ENCODE measurements around the gene GRAMD4. TPM values are rescaled to one million over a fixed set of nuclear protein-coding genes. Genes with fewer than 3 reads are reported as not detected.

The GRAMD4 gene
- total RNA-seq, 1 experiment from 2014 or later = 25.3 TPM

- Histone ChIP-seq H3K4me3 (ENCODE audit: low read length) (no peak overlapping the region), H3K4me1 (ENCODE audit: insufficient read depth, low read length) (no peaks in the 10 kb centered on the region), H3K9me2 (replicated peaks; ENCODE audit: low read length) (no peaks in the 10 kb centered on the region), H3F3A (ENCODE audit: low read length, unreplicated experiment) (no peaks in the 10 kb centered on the region), H2AFZ (ENCODE audit: low read length) (no peak overlapping the region), H3K27ac (ENCODE audit: low read length) (no peak overlapping the region), H4K20me1 (ENCODE audit: low read length) (no peaks in the 10 kb centered on the region), H3K36me3 (ENCODE audit: low read depth, low read length) (no peaks in the 10 kb centered on the region), H3K9me3 (ENCODE audit: low read length) (no peaks in the 10 kb centered on the region), H3K27me3 (ENCODE audit: low read length) (no peaks in the 10 kb centered on the region), H3K79me2 (ENCODE audit: low read length) (no peaks in the 10 kb centered on the region), H3K9ac (ENCODE audit: low read length) (no peak overlapping the region), H3K4me2 (ENCODE audit: low read length) (no peak overlapping the region)
- DNase-seq (no peak), ATAC-seq (no peak)
- intact Hi-C loops (cut with micrococcal nuclease) = no loop called here
- CTCF ChIA-PET = no interaction called here
- no peak for TF ChIP-seq CTCF (conservative IDR thresholded peaks at IDR 0.05; ENCODE audit: low read depth, low read length)
- no peak for TF ChIP-seq EZH2 (IDR thresholded peaks at IDR 0.05; ENCODE audit: low read length, unreplicated experiment)
- TF ChIP-seq EZH2phosphoT487 (IDR thresholded peaks at IDR 0.05; ENCODE audit: borderline replicate concordance, low read length) = no peak
- POLR2A ChIA-PET (ENCODE audit: unreplicated experiment) = no interaction called here
- BruUV-seq (replicated peaks) = no TSS peak
Observed at GRCh38 chr22:46697811-46698515, 77.8 kb downstream of the GRAMD4 start.

GRCh38 chr22:46699091-46699490 lies 78.9 kb downstream of the GRAMD4 start:
- ChIA-PET CTCF (no interaction called here), POLR2A (ENCODE audit: unreplicated experiment) (no interaction called here)
- Histone ChIP-seq H3K4me2 (ENCODE audit: low read length) (no peak overlapping the region), H3K27ac (ENCODE audit: low read length) (no peak overlapping the region), H3K9me2 (replicated peaks; ENCODE audit: low read length) (no peaks in the 10 kb centered on the region), H3F3A (ENCODE audit: low read length, unreplicated experiment) (no peaks in the 10 kb centered on the region), H3K9ac (ENCODE audit: low read length) (no peak overlapping the region), H3K36me3 (ENCODE audit: low read depth, low read length) (no peaks in the 10 kb centered on the region), H4K20me1 (ENCODE audit: low read length) (no peaks in the 10 kb centered on the region), H3K79me2 (ENCODE audit: low read length) (no peaks in the 10 kb centered on the region), H3K27me3 (ENCODE audit: low read length) (no peaks in the 10 kb centered on the region), H3K4me1 (ENCODE audit: insufficient read depth, low read length) (no peaks in the 10 kb centered on the region), H3K9me3 (ENCODE audit: low read length) (no peaks in the 10 kb centered on the region), H3K4me3 (ENCODE audit: low read length) (no peak overlapping the region), H2AFZ (ENCODE audit: low read length) (no peak overlapping the region)
- DNase-seq (no peak), ATAC-seq (no peak)
- intact Hi-C loops (cut with micrococcal nuclease) = no loop called here
- TF ChIP-seq EZH2phosphoT487 (IDR thresholded peaks at IDR 0.05; ENCODE audit: borderline replicate concordance, low read length) (no peak), CTCF (conservative IDR thresholded peaks at IDR 0.05; ENCODE audit: low read depth, low read length) (no peak), EZH2 (IDR thresholded peaks at IDR 0.05; ENCODE audit: low read length, unreplicated experiment) (no peak)
- no TSS peak for BruUV-seq (replicated peaks)

GRCh38 chr22:46701262-46701661 lies 81.1 kb downstream of the GRAMD4 start:
- H3K4me1 ChIP-seq (ENCODE audit: insufficient read depth, low read length) = no peaks in the 10 kb centered on the region
- H3K9me3 ChIP-seq (ENCODE audit: low read length) = no peaks in the 10 kb centered on the region
- H4K20me1 ChIP-seq (ENCODE audit: low read length) = no peaks in the 10 kb centered on the region
- H3K9me2 ChIP-seq (replicated peaks; ENCODE audit: low read length) = no peaks in the 10 kb centered on the region
- no peak overlapping the region for H3K9ac ChIP-seq (ENCODE audit: low read length)
- CTCF ChIA-PET = no interaction called here
- intact Hi-C loops (cut with micrococcal nuclease) = no loop called here
- H3K27me3 ChIP-seq (ENCODE audit: low read length) = no peaks in the 10 kb centered on the region
- POLR2A ChIA-PET (ENCODE audit: unreplicated experiment) = no interaction called here
- H3K4me3 ChIP-seq (ENCODE audit: low read length) = no peak overlapping the region
- H3K36me3 ChIP-seq (ENCODE audit: low read depth, low read length) = no peaks in the 10 kb centered on the region
- H2AFZ ChIP-seq (ENCODE audit: low read length) = no peak overlapping the region
- no peaks in the 10 kb centered on the region for H3K79me2 ChIP-seq (ENCODE audit: low read length)
- DNase-seq = no peak
- ATAC-seq = no peak
- BruUV-seq (replicated peaks) = no TSS peak
- H3K27ac ChIP-seq (ENCODE audit: low read length) = no peak overlapping the region
- no peaks in the 10 kb centered on the region for H3F3A ChIP-seq (ENCODE audit: low read length, unreplicated experiment)
- TF ChIP-seq CTCF (conservative IDR thresholded peaks at IDR 0.05; ENCODE audit: low read depth, low read length) (no peak), EZH2 (IDR thresholded peaks at IDR 0.05; ENCODE audit: low read length, unreplicated experiment) (no peak), EZH2phosphoT487 (IDR thresholded peaks at IDR 0.05; ENCODE audit: borderline replicate concordance, low read length) (no peak)
- H3K4me2 ChIP-seq (ENCODE audit: low read length) = no peak overlapping the region
